ENCODE results near the gene HID1.

HID1 gene, protein sequence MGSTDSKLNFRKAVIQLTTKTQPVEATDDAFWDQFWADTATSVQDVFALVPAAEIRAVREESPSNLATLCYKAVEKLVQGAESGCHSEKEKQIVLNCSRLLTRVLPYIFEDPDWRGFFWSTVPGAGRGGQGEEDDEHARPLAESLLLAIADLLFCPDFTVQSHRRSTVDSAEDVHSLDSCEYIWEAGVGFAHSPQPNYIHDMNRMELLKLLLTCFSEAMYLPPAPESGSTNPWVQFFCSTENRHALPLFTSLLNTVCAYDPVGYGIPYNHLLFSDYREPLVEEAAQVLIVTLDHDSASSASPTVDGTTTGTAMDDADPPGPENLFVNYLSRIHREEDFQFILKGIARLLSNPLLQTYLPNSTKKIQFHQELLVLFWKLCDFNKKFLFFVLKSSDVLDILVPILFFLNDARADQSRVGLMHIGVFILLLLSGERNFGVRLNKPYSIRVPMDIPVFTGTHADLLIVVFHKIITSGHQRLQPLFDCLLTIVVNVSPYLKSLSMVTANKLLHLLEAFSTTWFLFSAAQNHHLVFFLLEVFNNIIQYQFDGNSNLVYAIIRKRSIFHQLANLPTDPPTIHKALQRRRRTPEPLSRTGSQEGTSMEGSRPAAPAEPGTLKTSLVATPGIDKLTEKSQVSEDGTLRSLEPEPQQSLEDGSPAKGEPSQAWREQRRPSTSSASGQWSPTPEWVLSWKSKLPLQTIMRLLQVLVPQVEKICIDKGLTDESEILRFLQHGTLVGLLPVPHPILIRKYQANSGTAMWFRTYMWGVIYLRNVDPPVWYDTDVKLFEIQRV
- 1.7 to 9.8 (median 2.7) reads per million in 9 experiments for total RNA-seq

DNA sequence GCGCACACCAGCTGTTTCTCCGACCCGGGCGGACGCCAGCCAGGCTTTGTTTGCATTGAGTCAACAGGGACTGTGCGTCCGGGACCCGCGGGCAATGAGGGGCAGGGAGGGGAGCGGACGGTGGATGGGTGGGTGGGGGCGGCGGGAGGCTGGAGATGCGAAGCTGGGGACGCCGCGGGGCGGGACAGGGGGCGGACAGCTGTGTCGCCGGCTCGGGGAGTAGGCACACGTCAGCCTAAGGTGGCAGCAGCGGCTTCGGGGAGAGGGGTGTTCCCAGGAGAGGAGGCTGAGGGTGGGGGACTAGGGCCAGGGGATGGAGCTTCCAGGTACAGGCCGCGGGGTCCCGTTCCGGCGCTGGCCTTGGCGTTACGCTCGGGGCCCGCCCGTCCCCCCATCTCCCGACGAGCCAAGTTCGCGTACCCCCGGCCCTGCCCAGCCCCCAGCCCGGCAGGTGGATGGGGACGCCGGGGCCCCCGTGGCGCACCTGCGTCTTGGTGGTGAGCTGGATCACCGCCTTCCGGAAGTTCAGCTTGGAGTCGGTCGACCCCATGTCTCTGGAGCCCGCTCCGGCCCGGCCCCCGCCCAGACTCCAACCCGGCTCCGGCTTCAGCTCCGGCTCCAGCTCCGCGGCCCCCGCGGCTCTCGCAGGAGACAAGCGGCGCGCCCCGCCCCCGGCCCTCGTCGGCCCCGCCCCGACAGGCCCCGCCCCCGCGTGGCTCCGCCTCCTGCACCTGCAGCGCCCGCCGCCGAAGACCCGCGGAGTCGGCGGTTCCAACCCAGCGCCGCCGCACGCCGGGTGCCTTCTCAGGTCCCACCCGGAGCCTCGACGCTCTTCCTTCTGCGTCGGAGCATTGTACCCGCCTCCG, at the start of gene HID1:
TSS of gene HID1 (minus strand) at position 653 of the 866 bp plus-strand sequence. CDS start at position 550, 103 bp downstream.
- ATAC-seq (replicated peaks) (peak; percentile 88), DNase-seq (peak; percentile 51 to 67 (median 60))
- no peaks in the 10 kb centered on the region for H3K9me3 Mint-ChIP-seq
- no peaks in the 10 kb centered on the region for H3K36me3 Mint-ChIP-seq (ENCODE audit: insufficient read depth)
- peaks cover 6 to 10% of the 10 kb centered on the region in 2 donors for H3K4me1 Mint-ChIP-seq (ENCODE audit: low read depth in 2 of 2)
- peak within 1 kb of the TSS; percentile 72 to 79 for H3K27ac Mint-ChIP-seq
- peaks cover 5 to 33% of the 10 kb centered on the region in 2 donors for H3K27me3 Mint-ChIP-seq
- peak within 1 kb of the TSS; percentile 83 to 92 for H3K4me3 Mint-ChIP-seq

DNA sequence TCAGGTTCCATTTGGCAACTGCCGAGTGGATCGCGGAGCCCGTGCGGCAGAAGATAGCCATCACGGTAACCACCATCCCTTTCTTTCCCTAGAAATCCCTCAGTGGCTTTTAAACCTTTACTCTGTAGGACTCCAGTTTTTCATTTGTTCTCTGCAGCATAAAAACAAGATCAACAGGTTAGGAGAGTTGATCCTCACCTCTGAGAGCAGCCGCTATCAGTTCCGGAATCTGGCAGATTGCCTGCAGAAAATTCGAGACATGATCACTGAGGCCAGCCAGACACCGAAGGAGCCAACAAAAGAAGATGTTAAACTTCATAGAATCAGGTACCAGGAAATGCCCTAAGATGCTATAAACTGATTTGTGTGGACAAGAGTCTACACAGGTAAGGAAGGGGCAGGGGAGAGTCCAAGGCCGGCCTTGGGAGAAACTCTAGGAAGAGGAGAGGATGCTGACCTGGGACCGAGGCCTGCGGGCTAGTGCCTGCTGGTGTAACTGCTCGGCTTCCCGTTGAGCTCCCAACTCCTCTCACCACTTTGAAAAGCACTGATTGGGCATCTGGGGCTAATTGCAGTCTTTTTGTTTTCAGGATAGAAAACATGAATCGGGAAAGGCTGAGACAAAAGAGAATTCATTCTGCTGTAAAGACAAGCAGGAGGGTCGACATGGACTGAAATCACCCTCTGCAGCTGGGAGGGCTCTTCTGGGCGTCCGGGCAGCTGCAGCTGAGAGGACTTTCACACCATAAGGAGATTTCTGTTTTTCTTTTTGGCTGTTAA, 48.0 kb upstream of the HID1 start:
- no peaks in the 10 kb centered on the region for H3K9me3 Mint-ChIP-seq
- H3K4me1 Mint-ChIP-seq (ENCODE audit: low read depth in 2 of 2) = peaks cover 8 to 11% of the 10 kb centered on the region in 2 donors
- DNase-seq = no peak
- no peak overlapping the region for H3K27ac Mint-ChIP-seq
- no peak for ATAC-seq (replicated peaks)
- no peak overlapping the region for H3K4me3 Mint-ChIP-seq
- no peaks in the 10 kb centered on the region for H3K27me3 Mint-ChIP-seq
- peaks cover 39% of the 10 kb centered on the region for H3K36me3 Mint-ChIP-seq (ENCODE audit: insufficient read depth)

DNA sequence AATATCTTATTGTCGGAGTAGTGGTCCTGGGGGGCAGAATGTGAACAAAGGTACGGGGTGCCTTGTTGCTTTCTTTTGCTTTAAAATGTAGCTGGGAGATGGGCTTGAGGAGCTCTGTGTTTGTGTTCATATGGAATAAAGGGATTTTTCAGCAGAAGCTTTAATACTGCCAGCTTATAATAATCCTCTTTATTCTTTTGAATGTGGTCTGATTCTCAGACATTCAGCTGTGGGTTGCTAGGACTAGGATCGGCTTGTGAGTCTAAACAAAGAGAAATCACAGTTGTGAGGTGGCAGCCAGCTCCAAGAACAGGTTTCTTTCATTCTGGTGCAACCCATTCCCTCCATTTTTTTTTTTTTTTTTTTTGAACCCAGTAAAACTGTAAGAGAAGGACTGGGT, 47.2 kb upstream of the HID1 start:
- Mint-ChIP-seq H3K9me3 (no peaks in the 10 kb centered on the region), H3K4me1 (ENCODE audit: low read depth in 2 of 2) (peaks cover 2 to 14% of the 10 kb centered on the region in 2 donors), H3K36me3 (ENCODE audit: insufficient read depth) (peaks cover 39% of the 10 kb centered on the region), H3K27ac (no peak overlapping the region), H3K27me3 (no peaks in the 10 kb centered on the region), H3K4me3 (no peak overlapping the region)
- ATAC-seq (replicated peaks) (no peak), DNase-seq (no peak)

DNA sequence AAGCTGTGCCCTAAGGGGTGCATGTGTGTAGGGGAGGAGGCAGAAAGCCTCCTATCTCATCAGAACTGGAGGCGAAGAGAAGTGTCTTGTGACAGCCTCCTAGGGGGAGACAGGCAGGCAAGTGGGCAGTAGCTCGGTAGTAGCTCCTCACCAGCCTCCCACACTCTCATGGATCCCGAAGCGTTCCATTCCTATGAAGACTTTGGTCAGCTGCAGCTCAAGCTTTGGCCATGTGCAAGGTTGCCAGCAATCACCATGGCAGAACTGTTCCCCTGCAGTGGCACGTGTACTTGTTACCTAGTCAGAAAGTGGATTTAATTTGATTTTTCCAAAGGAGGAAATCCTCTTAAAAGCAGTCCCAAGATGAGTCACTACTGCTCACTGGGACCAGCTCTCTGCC, 46.6 kb upstream of the HID1 start:
- Mint-ChIP-seq H3K4me3 (no peak overlapping the region), H3K36me3 (ENCODE audit: insufficient read depth) (peaks cover 39% of the 10 kb centered on the region), H3K4me1 (ENCODE audit: low read depth in 2 of 2) (peaks cover 2 to 16% of the 10 kb centered on the region in 2 donors), H3K9me3 (no peaks in the 10 kb centered on the region), H3K27me3 (no peaks in the 10 kb centered on the region), H3K27ac (no peak overlapping the region)
- ATAC-seq (replicated peaks) = no peak
- no peak for DNase-seq

DNA sequence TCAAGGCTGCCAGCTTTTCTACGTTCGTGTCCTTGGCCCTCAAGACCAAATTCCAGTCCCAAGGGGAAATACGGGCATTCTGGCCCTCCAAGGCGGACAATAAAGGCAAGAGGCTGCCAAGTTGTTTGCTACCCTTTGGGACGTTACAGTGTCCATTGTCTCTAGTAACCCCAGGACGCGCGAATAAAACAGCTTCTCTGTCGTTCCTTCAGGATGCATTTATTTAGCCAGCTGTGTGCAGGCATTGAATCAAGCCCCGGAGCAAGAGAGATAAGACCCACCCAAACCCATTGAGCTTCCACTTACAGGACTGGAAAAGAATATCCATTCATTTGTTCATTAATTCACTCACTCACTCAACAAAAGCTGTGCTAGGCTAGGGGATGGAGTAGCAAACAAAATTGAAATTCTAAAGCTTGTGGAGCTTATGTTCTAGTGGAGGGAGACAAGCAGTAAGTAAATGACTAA, 40.6 kb upstream of the HID1 start:
- no peaks in the 10 kb centered on the region for H3K9me3 Mint-ChIP-seq
- ATAC-seq (replicated peaks) (no peak), DNase-seq (no peak)
- peak overlapping the region; percentile 94 to 95 for H3K4me3 Mint-ChIP-seq
- H3K27me3 Mint-ChIP-seq = no peaks in the 10 kb centered on the region
- H3K36me3 Mint-ChIP-seq (ENCODE audit: insufficient read depth) = peaks cover 26% of the 10 kb centered on the region
- H3K4me1 Mint-ChIP-seq (ENCODE audit: low read depth in 2 of 2) = peaks cover 21 to 30% of the 10 kb centered on the region in 2 donors
- H3K27ac Mint-ChIP-seq = peak overlapping the region; percentile 91

DNA sequence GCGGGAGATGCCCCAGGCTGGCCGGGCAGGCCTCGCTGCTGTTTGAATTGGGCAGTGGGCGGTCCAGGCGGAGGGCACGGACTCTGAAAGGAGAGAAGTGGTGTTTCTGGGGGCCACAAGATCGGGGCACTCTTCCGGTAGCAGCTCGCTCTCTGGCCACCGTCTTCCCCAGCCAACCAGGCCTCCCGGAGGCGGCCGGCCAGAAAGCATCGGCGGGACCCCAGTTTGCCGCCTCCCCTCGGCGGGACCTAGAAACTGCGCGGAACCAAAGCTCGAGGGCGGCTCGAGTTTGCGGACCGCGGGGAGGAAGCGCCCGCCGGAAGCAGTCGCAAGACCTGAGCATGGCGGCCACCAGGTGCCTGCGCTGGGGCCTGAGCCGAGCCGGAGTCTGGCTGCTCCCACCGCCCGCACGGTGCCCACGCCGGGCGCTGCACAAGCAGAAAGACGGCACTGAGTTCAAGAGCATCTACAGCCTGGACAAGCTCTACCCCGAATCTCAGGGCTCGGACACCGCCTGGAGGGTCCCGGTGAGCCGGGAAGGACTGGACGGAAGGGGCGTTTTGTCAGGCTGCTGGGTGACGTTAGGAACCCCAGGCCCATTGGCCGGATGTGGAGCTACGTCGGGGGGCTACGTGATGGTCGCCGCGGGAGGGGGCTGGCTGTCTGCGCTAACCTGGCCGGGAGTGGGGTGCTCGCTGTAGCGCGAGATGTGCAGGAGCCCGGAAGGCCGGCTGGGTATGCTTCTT, 40.0 kb upstream of the HID1 start, which contains the start of gene MRPL58:
TSS of gene MRPL58 (plus strand) at position 325 of the 746 bp plus-strand sequence. CDS start at position 342, 17 bp downstream.
- no peaks in the 10 kb centered on the region for H3K27me3 Mint-ChIP-seq
- DNase-seq (peak; percentile 74 to 76 (median 76)), ATAC-seq (replicated peaks) (peak; percentile 94)
- peaks cover 21 to 30% of the 10 kb centered on the region in 2 donors for H3K4me1 Mint-ChIP-seq (ENCODE audit: low read depth in 2 of 2)
- peaks cover 24% of the 10 kb centered on the region for H3K36me3 Mint-ChIP-seq (ENCODE audit: insufficient read depth)
- H3K9me3 Mint-ChIP-seq = no peaks in the 10 kb centered on the region
- peak within 1 kb of the TSS; percentile 94 to 95 for H3K4me3 Mint-ChIP-seq
- H3K27ac Mint-ChIP-seq = peak within 1 kb of the TSS; percentile 91

DNA sequence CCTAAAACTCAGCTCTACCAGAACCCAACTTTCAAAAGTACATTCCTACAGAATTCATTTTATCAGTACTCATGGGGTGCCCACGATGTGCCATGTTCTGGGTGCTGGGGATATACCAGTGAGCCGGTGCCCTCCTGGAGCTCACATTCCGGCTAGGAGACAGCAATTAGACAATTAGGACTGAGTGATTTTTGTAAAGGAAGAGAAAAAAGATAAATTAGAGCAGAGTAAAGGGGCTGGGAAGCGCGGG, 39.5 kb upstream of the HID1 start:
- H3K4me1 Mint-ChIP-seq (ENCODE audit: low read depth in 2 of 2) = peaks cover 21 to 30% of the 10 kb centered on the region in 2 donors
- H3K36me3 Mint-ChIP-seq (ENCODE audit: insufficient read depth) = peaks cover 20% of the 10 kb centered on the region
- peak overlapping the region; percentile 91 for H3K27ac Mint-ChIP-seq
- DNase-seq = no peak
- H3K4me3 Mint-ChIP-seq = peak overlapping the region; percentile 94 to 95
- no peak for ATAC-seq (replicated peaks)
- H3K9me3 Mint-ChIP-seq = no peaks in the 10 kb centered on the region
- H3K27me3 Mint-ChIP-seq = no peaks in the 10 kb centered on the region

DNA sequence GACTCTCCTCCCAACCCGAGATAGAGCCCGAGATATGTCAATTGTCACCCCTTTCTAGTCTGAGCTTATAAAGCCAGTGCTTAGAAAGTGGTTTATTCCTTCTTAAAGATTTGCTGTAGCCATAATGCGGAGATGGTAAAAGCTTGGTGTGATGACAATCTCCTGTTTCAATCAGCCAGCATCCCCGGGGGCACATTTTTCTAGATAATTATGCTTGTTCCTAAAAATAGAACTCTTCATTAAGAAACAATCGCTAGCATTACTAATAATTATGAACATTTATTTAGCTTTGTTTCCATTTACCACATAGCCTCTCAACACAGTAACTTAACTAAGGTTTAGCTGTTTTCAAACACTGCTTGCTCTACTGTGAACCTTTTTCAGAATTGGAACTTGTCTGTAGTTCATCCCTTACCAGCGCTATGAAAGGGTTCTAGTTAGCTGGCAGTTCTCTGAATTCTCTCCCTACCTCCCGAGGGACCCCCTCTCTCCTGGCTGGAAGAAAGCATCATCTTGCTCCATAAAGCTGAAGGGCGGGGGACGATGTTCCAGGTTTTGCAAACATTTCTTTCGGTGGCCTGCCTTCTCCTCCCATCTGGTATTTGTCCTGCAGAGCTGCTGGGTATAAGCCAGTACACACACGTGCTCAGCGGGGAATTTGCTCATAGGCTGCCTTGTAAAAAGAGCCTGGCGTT, 39.0 kb upstream of the HID1 start:
- Mint-ChIP-seq H3K27me3 (no peaks in the 10 kb centered on the region), H3K4me3 (peak overlapping the region; percentile 94 to 95), H3K4me1 (ENCODE audit: low read depth in 2 of 2) (peaks cover 21 to 30% of the 10 kb centered on the region in 2 donors), H3K9me3 (no peaks in the 10 kb centered on the region), H3K36me3 (ENCODE audit: insufficient read depth) (peaks cover 16% of the 10 kb centered on the region), H3K27ac (peak overlapping the region; percentile 91)
- no peak for ATAC-seq (replicated peaks)
- DNase-seq = no peak

DNA sequence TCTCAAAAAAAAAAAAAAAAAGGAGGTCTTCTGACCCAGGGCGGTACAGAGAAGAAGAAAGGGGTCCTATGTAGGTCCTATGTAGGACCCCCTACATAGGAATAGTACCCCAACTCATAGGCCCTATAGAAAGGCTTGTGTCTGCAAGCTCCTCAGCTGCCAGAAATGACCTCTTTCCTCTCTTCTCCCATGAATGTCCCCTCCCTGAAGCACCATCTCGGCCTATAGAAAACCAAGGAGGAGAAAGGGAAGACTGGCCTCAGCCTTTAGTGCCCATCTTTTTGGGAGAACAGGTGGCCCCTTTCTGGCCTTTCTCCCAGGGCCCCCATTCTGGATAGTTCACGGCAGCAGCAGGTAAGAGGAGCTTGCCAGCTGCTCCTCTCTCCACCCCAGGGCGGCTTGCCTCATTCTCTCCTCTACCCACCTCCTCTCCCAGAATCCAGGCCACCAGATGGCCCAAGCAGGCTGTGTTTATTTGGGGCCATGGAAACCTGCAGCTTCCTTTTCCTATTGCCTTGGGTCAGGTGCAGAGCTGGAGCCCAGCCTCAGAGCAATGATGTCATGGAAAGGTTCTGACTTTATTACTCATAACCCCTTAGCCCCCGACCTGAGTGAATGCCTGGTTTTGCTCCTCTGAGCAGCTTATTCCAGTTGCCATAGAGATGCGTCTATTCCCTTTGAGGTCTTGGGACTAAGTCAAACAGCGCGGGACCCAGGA, 38.3 kb upstream of the HID1 start:
- Mint-ChIP-seq H3K27me3 (peaks cover 0 to 3% of the 10 kb centered on the region in 2 donors), H3K27ac (peak overlapping the region in 1 of 2 donors; percentile 91), H3K36me3 (ENCODE audit: insufficient read depth) (peaks cover 10% of the 10 kb centered on the region), H3K9me3 (no peaks in the 10 kb centered on the region), H3K4me3 (peak overlapping the region; percentile 4 to 18), H3K4me1 (ENCODE audit: low read depth in 2 of 2) (peaks cover 18 to 30% of the 10 kb centered on the region in 2 donors)
- DNase-seq (no peak), ATAC-seq (replicated peaks) (no peak)

DNA sequence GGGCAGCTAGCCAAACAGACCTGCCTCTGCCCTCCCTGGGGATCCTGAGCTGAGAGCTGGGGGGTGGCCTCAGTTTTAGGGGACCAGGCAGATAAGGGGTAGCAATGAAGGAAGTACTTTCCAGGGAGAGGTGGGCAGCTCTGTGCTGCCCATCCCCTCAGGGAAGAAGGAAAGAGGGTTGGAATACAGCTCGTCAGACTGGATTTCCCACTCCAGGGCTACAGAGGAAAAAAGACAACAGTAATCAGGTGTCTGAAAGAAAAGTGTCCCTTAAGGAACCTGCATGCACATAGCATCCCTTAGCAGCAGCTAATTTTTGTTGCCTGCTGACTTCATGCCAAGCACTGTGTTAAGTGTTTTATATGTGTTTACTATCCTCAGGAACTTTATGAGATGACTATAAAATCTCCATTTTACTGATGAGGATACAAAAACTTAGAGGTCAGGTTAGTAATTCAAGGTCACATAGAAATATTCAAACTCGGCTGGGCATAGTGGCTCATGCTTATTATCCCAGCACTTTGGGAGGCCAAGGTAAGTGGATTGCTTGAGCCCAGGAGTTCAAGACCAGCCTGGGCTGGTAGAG, 36.7 kb upstream of the HID1 start:
- DNase-seq = no peak
- H3K9me3 Mint-ChIP-seq = no peaks in the 10 kb centered on the region
- peaks cover 0 to 19% of the 10 kb centered on the region in 2 donors for H3K27me3 Mint-ChIP-seq
- no peak overlapping the region for H3K27ac Mint-ChIP-seq
- peaks cover 18 to 20% of the 10 kb centered on the region in 2 donors for H3K4me1 Mint-ChIP-seq (ENCODE audit: low read depth in 2 of 2)
- peaks cover 10% of the 10 kb centered on the region for H3K36me3 Mint-ChIP-seq (ENCODE audit: insufficient read depth)
- no peak for ATAC-seq (replicated peaks)
- H3K4me3 Mint-ChIP-seq = no peak overlapping the region

DNA sequence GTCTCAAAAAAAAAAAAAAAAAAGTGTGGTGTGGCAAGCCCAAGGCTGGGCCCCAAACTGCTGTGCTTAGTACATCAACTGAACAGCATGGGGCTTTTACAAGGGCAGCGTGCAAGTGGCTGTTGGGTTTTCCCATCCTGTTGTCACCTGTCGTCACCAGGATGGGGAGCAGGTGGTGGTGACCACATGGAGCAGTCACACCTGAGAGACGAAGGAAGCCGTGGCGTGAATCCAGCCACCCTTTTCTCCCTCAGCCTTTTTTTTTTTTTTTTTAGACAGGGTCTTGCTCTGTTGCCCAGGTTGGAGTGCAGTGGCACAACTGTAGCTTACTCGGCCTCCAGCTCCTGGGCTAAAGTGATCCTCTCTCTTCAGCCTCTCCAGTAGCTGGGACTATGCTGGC, 35.8 kb upstream of the HID1 start:
- H3K36me3 Mint-ChIP-seq (ENCODE audit: insufficient read depth) = peaks cover 10% of the 10 kb centered on the region
- ATAC-seq (replicated peaks) (no peak), DNase-seq (no peak)
- H3K27ac Mint-ChIP-seq = no peak overlapping the region
- H3K4me3 Mint-ChIP-seq = no peak overlapping the region
- H3K9me3 Mint-ChIP-seq = no peaks in the 10 kb centered on the region
- H3K4me1 Mint-ChIP-seq (ENCODE audit: low read depth in 2 of 2) = peaks cover 12% of the 10 kb centered on the region in 2 donors
- H3K27me3 Mint-ChIP-seq = peaks cover 0 to 19% of the 10 kb centered on the region in 2 donors
